ENCODE measurements around the gene BTBD2. TPM values are rescaled to one million over a fixed set of nuclear protein-coding genes. Genes with fewer than 3 reads are reported as not detected.
"Not testable (repeated sequence)": the region's sequence is repeated elsewhere in the genome, so short reads cannot be mapped to it uniquely, and the experiment has no call there.

The BTBD2 gene
- polyA plus RNA-seq, 4 donors = 90.4 to 129 (median 95.5) TPM

DNA sequence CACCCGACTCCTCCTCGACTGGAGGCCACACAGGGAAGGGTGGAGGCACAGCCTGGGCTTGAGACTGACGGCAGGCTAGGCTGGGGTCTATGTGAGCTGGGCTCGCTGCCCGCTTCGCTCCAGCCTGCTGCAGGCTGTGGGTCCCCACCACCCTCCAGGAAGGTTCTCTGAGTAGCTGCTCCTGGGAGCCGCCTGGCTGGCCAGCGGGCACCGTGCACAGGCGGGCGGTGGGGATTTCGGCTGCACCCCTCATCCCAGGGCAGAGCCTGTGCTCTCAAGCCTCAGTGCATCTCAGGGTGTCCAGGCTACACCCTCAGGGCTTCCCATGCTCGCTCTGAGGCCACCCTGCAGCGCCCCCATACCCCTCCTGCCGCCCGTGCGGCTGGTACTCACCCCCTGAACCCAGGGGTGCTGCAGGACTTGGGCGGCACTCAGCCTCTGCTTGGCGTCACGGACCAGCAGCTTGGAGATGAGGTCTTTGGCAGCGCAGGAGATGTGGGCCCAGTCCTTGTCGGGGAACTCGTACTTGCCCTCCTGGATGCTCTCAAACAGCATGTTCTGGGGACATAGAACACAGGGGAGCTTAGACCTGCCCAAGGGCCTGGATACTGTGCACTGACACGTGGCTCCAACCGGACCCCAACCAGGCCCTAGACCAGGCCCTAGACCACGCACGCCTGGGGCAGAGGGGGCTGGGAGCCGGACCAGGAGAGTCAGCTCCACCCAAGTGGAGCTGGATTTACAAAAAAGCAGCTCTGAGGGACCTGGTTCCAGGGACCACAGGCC lies 25.3 kb upstream of the BTBD2 start:
- DNase-seq (ENCODE audit: low read depth in 4 of 4, low spot score in 3 of 4) = no peak

DNA sequence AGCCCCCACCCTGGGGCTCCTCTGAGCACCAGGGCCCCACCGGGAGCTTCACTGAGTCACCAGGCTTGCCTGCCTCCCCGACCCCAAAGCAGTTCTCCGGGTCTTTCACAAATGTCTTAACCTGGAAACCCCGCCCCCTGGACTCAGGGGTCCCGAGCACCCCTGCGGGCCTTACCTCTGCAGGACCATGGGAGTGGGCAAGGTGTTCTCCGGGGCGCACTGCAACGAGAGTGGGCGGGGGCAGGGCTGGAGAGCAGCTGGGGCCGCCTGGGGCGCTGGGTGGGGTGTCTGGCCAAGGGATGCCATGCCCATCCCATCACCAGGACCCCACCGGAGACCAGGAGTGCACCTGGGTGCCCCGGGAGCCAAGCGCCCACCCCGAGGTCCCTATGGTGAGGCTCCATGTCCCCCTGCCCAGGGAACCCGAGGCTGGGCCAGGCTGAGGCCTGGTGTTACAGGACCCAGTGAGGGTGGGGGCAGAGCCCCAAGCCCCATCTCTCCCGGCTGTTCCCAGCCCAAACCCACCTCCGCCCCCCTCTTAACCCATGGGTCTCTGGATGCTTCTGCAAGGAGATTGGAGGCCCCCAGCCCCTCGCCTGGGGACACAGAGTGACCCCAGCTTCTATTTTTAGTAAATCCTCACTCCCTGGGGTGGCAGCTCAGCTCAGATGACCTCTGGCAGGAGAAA lies 24.6 kb upstream of the BTBD2 start:
- no peak for DNase-seq (ENCODE audit: low read depth in 4 of 4, low spot score in 3 of 4)

DNA sequence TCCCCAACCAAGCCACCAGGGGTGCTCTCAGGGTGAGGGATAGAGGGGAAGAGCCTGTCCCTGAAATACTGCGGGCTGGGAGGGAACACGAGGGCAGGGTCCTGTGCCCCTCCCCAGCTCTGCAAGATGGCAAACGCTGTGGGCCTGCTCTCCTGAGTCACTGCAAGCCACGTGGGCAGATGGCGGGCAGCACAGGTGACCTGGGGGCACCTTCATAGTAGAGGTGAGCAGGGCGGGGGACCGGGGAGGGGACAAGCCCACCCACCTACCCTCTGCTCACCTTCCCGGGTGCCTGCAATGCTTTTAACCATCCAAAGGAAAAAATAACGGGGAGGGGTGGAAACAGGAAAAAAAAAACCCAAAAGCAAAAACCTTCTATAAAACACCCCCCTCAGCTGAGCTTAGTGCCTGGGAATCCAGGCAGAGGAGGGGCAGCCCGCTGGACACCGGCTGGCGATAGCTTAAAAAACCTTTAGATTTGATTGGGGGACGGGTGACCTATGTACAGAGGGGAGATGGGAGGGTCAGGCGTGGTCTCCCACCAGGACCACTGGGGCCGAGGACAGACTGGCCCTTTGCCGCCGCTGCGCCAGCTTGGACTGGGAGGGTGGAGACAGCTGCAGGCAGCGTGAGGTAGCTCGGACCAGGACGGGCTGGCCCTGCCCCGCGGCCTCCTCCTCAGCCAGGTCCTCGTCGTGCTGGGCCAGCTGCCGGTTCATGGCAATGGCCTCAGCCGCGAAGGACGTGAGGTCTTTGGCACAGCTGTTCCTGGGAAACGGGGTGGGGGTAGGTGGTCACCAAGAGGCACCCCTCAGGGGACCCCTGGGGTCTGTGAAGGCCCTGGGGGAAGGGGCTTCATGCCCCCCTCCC lies 23.8 kb upstream of the BTBD2 start:
- no peak for DNase-seq (ENCODE audit: low read depth in 4 of 4, low spot score in 3 of 4)

DNA sequence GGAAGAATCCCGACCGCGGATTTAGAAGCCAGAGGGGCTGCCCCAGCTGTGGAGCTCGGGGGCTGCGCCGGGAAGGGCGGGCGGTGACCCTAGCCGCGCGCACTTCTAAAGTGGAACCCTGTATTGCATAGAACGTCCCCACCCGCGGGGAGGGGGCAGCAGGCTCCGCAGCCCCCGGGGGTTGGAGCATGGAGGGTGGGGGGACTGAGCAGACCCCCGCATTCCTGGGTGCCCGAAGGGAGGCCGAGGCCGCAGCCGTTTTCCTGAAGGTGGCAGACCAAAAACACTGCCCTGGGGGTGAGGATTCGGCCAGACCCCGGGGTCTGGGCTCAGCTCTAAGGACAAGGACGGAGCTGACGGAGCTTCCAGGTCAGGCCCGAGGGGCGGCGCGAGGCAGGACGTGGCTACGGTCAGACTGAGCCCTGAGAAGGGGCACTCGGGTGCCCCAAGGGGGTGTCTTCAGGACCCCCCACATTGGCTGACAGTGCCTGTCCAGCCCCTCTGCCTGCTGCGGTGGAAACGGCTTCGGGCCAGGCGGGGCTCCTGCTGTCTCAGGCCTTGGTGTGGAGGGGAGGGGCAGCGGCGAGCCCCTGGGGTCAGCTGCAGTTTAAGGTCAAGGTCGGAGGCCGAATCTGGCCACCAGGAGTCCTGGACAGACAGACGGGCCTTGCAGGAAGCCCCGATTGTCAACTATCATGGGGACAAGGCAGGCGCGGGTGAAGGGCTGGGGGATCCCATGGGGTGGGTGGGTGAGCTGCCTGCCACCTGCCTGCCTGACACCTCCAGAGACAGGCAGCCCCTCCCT lies 23.0 kb upstream of the BTBD2 start:
- no peak for DNase-seq (ENCODE audit: low read depth in 4 of 4, low spot score in 3 of 4)

DNA sequence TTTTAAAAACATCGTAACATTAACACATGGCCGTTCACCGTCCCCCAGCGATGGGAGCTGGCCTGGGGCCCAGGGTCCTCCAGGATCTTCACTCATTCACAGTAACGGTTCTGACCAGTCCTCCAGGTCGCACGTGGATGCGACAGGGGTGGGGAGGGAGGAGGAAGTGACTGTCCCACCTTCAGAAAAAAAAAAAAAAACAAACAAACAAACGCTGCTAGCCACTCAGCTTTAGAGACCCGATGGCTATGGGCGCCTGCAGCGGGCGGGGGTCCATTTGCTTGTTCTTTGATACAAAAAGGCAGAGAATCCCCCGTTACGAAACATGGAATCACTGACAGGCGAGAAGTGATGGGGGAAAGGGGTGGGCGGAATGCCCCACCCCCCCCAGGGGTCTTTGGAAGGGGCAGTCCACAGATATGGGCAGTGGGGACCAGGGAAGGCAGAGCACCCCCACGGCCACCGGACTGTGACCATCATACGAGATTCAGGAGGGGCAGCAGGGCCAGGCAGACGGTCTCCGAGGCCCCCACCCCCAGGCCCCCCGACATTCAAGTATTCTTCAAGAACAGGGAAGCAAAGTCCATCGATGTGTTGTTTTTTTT lies 22.2 kb upstream of the BTBD2 start:
- no peak for DNase-seq (ENCODE audit: low read depth in 4 of 4, low spot score in 3 of 4)

DNA sequence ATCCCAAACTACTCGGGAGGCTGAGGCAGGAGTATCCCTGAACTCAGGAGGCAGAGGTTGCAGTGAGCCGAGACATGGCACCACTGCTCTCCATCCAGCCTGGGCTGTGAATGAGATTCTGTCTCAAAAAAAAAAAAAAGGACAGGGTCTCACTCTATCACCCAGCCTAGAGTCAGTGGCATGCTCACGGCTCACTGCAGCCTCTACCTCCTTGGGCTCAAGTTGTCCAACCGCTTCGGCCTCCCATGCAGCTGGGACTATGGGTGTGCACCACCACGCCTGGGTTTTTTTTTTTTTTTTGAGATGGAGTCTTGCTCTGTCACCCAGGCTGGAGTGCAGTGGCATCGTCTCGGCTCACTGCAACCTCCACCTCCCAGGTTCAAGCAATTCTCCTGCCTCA lies 20.9 kb upstream of the BTBD2 start:
- DNase-seq (ENCODE audit: low read depth in 4 of 4, low spot score in 3 of 4) = no peak

DNA sequence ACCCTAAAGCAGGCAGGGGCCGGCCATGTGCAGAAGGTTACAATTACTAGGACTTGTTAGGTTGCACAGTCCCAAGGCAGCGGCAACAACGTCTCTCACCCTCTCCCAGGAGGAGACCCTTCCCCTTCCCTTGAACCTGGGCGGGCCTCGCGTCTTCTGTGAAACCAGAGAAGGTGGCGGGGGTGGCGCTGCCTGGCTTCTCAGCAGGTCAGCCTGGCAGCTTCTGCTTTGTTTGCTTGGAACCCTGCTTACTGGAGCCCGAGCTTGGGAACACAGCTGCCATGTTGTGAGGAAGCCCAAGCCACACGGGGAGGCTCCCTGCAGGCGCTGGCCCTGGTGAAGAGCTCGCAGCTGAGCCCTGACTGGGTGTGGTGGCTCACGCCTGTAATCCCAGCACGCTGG lies 20.1 kb upstream of the BTBD2 start:
- DNase-seq (ENCODE audit: low read depth in 4 of 4, low spot score in 3 of 4) = no peak

DNA sequence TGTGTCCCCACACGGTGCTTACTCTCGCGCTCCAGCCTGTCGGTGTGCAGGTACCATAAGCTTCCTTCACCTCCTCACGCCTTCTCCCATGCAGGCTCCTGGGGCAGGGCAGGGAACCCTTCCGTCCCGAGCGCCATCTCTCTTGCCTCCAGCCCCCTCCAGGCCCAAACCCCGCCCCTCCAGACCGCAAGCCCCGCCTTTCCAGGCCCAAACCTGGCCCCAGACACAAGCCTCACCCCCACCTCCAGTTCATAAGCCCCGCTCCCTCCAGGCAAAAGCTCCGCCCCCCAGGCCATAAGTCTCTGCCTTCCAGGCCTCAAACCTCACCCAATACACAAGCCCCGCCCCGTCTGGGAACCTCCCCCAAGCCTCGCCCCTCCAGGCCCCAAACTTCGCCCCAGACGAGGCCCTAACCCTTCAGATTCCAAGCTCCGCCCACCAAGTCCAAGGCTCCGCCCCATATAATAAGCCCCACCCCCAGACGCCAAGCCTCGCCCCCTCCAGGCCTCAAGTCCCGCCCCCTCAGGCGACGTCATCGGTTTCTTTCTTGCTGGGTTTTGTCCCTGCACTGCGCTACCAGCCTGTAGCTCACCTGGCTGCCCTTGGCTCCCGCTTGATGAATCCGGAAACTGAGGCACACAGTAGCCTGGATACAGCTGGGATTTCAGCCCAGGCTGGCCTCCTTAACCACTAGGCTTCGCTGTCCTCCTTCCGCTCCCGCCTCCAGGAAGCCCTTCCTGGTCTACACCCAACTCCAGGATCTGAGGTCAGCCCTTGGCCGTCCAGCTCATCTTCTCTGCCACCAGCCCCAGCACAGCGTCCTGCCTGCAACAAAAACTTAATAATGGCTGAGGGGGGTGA lies 19.4 kb upstream of the BTBD2 start:
- DNase-seq (ENCODE audit: low read depth in 4 of 4, low spot score in 3 of 4) = no peak

DNA sequence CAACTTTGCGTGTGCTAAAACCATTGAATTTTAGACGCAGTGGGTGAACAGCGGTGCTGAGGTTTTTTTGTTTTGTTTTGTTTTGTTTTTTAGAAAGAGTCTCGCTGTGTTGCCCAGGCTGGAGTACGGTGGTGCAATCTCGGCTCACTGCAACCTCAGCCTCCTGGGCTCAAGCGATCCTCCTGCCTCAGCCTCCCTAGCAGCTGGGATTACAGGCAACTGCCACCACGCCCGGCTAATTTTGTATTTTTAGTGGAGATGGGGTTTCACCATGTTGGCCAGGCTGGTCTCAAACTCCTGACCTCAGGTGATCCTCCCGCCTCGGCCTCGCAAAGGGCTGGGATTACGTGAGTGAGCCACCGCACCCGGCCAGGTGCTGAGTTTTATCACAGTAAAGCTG lies 18.7 kb upstream of the BTBD2 start:
- not testable (repeated sequence) for DNase-seq (ENCODE audit: low read depth in 4 of 4, low spot score in 3 of 4)

DNA sequence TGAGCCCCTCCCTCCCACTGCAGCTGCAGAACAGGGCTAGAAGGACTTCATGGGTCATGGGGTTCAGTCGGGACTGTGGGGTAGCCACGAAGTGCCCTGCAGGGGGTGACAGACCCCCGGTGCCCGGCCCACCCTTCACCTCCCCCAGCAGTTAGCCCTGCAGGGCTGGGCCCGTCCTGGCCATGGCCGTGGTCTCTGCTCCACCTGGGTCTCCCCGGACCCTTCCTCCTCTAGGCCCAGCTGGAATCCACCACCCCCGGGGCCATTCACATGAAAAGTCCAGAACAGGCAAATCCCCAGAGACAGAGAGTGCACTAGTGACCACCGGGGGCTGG lies 18.3 kb upstream of the BTBD2 start:
- DNase-seq (ENCODE audit: low read depth in 4 of 4, low spot score in 3 of 4) = no peak

DNA sequence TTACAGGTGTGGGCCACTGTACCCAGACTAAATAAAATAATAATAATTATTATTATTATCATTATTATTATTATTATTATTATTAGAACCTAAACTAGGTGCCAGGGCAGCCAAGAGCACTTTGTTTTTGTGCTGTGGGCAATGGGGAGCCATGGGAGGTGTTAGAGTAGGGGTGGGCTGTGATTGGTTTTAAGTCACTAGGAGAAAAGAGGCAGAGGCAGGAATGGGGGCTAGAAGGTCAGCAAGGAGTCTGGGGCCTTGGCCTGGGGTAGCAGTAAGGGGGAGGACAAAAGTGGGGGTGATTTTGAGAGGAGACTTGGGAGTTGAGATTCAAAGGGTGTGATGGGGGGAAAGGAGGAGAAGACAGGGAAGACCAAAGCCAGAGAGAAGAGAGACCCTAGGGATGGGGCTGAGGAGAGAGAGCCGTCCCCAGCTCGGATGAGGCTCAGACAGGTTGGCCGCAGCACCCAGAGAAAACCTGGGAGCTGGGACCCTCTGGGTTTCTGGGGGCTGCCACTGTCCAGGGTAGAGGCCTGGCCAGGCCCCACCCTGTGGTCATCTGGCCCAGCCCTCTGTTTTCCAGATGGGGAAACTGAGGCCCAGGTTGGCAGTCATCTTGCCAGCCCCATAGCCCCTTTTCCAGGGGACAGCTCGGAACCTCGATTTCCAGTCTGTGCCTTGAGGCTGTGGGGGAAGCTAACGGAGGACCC lies 17.8 kb upstream of the BTBD2 start:
- no peak for DNase-seq (ENCODE audit: low read depth in 4 of 4, low spot score in 3 of 4)

DNA sequence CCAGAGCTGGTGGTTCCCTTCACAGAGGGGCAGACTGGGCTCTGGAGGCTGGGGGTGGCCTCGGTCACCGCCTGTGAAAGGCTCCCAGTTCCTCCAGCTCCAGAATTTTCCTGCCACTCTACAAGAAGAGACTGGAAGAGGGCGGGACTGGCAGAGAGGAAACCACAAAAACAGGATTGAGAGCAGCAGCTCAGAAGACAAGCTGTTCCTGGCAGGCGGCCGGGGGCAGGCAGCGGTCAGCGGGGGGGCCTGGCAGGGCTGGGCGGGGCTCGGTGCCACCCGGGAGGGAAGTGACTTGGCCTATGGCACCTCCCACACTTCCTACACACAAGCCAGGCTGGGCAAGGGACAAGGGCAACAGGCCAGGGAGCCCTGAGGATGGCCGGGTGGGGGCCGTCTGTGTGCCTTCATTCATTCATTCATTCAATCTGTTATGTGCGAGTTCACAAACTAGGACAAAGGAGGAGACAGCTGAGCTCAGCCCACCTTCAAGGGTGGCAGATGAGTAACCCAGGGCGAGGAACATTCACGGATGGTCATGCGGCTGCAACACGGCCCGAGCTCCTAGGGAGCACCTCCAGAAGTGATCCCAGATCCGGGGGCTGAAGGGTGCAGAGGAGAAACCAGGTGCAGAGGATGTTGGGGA lies 16.9 kb upstream of the BTBD2 start:
- DNase-seq (ENCODE audit: low read depth in 4 of 4, low spot score in 3 of 4) = peak in 1 of 4 donors; percentile 62

DNA sequence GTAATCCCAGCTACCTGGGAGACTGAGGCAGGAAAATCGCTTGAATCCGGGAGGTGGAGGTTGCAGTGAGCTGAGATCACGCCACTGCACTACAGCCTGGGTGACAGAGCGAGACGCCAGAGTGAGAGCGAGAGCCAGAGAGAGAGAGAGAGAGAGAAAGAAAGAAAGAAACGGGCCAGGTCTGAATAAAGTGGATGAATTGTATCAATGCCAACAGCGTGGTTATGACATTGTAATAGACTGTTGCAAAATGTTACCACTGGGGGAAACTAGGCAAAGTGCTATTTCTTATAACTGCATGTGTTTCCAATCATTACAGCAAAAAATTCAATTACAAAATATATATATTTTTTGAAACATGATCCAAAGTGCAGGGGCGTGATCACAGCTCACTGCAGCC lies 11.8 kb upstream of the BTBD2 start:
- no peak for DNase-seq (ENCODE audit: low read depth in 4 of 4, low spot score in 3 of 4)

DNA sequence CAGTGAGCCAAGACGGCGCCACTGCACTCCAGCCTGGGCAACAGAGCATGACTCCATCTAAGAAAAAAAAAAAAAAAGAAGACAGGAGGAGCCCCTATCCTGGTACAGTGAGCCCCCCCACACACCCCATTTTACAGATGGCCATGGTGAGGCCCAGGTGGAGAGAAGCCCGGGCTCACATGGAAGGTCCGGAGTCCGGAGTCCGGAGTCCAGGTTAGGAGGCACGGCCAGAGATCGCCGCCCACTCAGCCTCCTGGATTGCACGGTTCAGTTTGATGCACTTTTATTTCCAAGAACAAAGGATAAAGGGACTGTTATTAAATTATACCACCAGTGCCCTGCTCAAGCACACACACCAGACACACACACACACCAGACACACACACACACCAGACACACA lies 11.3 kb upstream of the BTBD2 start:
- DNase-seq (ENCODE audit: low read depth in 4 of 4, low spot score in 3 of 4) = no peak

DNA sequence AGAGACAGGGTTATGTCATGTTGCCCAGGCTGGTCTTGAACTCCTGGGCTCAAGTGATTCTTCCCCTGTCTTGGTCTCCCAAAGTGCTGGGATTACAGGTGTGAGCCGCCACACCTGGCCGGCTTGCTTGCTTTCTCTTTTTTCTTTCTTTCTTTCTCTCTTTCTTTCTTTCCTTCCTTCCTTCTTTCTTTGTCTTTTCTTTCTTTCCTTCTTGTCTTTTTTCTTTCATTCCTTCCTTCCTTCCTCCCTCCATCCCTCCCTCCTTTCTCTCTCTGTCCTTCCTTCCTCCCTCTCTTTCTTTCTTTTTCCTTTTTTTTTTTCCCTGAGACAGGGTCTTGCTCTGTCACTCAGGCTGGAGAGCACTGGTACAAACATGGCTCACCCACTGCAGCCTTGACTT lies 6.8 kb upstream of the BTBD2 start:
- no peak for DNase-seq (ENCODE audit: low read depth in 4 of 4, low spot score in 3 of 4)

DNA sequence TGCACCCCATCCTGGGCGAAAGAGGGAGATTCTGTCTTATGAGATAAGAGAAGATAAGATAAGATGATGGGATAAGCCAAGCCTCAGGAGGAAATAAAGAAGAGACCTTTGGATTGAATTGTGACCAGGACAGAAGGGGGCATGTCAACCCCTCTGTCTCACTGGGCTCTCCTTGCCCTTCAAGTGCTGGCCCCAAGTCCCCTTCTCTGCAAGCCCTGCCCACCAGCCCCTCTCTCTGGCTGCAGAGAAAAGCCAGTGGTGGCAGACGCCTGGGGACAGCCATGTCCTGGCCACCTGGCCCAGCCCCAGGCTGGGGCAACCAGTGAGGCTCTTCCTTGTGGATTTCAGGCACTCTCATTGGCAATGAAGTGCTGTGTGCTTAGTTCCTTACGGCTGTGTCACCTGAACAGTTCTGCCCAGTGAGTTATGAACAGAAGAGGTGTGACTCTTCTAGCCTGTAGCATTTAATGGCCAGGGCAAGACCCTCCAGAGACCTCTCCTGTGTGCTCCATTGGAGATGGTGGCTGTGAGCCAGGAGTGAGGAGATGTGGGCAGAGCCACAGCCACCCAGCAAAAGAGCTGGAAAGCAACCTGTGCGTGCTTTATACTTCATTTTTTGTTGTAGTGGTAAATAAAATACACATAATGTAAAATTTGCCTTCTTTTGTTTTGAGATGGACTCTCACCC lies 6.1 kb upstream of the BTBD2 start:
- DNase-seq (ENCODE audit: low read depth in 4 of 4, low spot score in 3 of 4) = no peak

DNA sequence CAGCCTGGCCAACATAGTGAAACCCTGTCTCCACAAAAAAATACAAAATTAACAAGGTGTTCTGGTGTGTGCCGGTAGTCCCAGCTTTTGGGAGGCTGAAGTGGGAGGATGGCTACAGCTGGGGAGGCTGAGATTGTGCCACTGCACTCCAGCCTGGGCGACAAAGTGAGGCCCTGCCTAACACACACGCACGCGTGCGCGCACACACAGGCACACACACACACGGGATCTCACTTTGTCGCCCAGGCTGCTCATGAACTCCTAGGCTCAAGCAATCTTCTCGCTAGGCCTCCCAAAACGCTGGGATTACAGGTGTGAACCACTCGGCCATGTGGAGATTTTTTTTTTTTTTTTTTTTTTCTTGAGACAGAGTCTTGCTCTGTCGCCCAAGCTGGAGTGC lies 3.2 kb upstream of the BTBD2 start:
- DNase-seq (ENCODE audit: low read depth in 4 of 4, low spot score in 3 of 4) = no peak

Measured in left renal pelvis (tissue), 4 donors.